Measurements from ENCODE around the gene PRXL2A.
A peak's percentile ranks its signal among the peaks of the same experiment; 100 is the strongest.
"Not testable (repeated sequence)": the region's sequence is repeated elsewhere in the genome, so short reads cannot be mapped to it uniquely, and the experiment has no call there.

The PRXL2A gene

GRCh38 chr10:80411267-80411668 is 2.9 kb downstream of the PRXL2A start:
- peak; percentile 35 for DNase-seq (ENCODE audit: low spot score)

- no peak for DNase-seq (ENCODE audit: low spot score)
Observed at GRCh38 chr10:80411681-80412220, 3.4 kb downstream of the PRXL2A start.

DNA sequence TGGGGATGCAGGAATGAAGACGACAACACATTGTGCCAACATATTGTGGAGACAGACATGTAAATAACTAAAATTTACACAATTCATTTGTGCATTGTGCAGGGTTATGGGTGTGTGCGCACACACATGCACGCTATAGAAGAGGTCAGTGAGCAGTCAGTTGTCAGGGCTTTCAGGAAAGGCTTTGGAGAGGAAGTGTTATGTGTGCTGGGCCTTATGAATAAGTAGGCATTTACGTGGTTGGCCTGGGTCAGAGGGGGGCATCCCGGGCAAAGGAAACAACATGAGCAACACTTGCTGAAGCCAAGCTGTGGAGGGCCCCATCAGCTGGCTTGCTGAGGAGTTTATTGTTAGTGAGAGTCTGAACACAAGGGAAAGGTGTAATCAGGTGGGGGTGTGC is 4.1 kb downstream of the PRXL2A start:
- no peak for DNase-seq (ENCODE audit: low spot score)

GRCh38 chr10:80413271-80413996 is 5.1 kb downstream of the PRXL2A start:
- DNase-seq (ENCODE audit: low spot score): no peak

- DNase-seq (ENCODE audit: low spot score): no peak
Observed at GRCh38 chr10:80414142-80414895, 6.0 kb downstream of the PRXL2A start.

- DNase-seq (ENCODE audit: low spot score): no peak
Observed at GRCh38 chr10:80415734-80416478, 7.6 kb downstream of the PRXL2A start.

- no peak for DNase-seq (ENCODE audit: low spot score)
Observed at GRCh38 chr10:80416479-80417098, 8.2 kb downstream of the PRXL2A start.

DNA sequence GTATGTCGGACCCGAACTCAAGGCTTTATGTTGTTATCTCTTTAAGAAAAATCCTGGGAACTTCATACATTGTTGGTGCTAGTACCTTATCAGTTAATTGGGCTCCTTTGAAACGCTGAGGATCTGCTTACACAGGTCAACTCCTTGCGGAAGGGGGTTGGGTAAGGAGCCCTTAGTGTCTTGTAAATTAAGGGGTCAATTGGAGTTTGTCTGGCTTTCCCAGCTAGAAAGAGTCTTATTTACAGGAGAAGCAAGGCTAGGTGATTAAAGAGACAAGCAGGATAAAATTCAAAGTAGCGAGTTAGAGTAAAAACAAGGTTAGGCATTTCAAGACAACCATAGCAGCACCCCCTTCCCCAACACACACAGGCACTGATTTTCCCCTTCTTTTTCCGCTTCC is 8.9 kb downstream of the PRXL2A start:
- not testable (repeated sequence) for DNase-seq (ENCODE audit: low spot score)

GRCh38 chr10:80421050-80421706 is 12.8 kb downstream of the PRXL2A start:
- no peak for DNase-seq (ENCODE audit: low spot score)

GRCh38 chr10:80421707-80422536 is 13.6 kb downstream of the PRXL2A start:
- no peak for DNase-seq (ENCODE audit: low spot score)

DNA sequence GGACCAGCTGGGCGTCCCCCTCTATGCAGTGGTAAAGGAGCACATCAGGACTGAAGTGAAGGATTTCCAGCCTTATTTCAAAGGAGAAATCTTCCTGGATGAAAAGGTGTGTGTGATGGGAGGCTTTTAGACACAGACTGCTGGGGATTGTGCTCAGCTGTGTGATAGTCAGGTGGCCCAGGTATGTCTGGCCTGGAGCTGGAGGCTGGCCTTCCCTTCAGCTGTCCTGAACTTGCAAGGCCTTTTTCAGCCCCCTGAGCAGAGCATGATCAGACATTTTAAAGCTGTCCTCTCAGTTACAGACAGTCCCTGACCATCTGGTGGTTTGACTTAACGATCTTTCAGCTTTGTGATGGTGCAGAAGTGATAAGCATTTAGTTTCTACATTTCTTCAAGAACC is 17.6 kb downstream of the PRXL2A start:
- no peak for DNase-seq (ENCODE audit: low spot score)

- DNase-seq (ENCODE audit: low spot score): no peak
Observed at GRCh38 chr10:80427541-80427940, 19.2 kb downstream of the PRXL2A start.

DNA sequence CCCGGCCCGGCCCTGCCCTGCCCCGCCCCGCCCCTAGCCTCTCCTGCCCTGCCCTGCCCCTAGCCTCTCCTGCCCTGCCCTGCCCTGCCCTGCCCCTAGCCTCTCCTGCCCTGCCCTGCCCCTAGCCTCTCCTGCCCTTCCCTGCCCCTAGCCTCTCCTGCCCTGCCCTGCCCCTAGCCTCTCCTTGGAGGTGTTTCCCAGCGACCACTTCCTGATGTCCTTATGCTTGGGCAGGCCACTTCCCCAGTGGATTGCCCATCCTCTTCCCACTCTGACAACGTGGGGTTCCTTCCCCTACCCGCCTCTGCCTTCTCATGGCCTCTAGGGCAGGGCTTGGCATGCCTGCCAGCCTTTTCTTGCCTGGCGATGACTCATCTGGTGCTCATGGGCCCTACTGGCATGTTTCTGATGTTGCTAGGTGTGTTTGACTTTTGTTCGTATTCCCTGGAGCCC is 21.2 kb downstream of the PRXL2A start:
- no peak for DNase-seq (ENCODE audit: low spot score)

DNA sequence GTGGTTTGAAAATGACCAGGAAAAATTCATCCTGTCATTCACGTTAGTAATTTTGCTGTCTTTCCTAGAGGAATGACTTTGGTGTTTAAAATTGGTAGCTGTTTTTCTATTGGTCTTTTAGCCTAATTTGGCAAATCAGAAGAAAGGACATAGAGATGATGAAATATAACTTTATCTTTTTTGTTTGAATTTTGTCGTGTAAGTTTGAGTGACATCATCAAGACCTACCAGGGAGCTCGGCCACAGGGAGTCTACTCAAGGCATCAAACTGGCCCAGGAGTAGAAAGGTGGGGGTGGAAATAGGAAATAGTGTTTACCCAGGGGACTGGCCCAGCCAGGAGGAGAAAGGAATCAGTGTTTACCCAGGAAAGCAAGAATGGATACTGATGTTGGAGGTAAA is 24.8 kb downstream of the PRXL2A start:
- no peak for DNase-seq (ENCODE audit: low spot score)

GRCh38 chr10:80436446-80437098 is 28.2 kb downstream of the PRXL2A start:
- DNase-seq (ENCODE audit: low spot score): no peak

DNA sequence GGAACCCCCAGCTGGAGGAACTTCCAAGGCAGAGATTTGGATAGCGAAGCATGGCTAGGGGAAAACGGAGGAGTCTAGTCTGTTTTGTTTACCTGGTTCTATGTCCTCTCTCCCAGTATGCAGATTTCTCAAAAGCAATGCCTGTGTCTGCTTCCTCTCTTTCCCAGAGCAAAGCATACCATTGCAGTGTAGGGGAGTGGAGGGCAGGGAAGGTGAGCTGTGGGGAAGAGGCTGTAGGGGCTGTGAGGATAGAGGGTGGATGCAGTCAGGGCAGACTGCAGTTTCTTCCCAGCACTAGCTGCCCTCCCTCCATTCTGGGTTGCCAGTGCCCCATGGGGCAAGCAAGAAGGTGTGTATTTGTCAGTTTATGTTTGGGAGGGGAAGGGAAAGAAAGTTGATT is 28.9 kb downstream of the PRXL2A start:
- no peak for DNase-seq (ENCODE audit: low spot score)

DNA sequence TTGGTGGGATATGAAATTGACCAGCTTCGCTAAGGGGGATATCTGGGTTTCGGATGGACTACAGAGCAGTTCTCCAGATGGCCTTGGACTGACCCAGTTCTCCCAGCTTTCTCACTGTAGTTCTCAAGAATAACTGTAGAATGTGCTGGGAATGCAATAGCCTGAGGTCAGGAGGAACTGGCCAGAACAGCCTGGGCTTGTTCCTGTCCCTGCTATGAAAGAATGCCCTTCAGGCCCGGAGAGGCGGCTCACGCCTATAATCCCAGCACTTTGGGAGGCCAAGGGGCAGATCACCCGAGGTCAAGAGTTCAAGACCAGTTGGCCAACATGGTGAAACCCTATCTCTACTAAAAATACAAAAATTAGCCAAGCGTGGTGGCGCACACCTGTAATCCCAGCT is 33.5 kb downstream of the PRXL2A start:
- DNase-seq (ENCODE audit: low spot score): no peak

- DNase-seq (ENCODE audit: low spot score): no peak
Observed at GRCh38 chr10:80442879-80443278, 34.5 kb downstream of the PRXL2A start.

DNA sequence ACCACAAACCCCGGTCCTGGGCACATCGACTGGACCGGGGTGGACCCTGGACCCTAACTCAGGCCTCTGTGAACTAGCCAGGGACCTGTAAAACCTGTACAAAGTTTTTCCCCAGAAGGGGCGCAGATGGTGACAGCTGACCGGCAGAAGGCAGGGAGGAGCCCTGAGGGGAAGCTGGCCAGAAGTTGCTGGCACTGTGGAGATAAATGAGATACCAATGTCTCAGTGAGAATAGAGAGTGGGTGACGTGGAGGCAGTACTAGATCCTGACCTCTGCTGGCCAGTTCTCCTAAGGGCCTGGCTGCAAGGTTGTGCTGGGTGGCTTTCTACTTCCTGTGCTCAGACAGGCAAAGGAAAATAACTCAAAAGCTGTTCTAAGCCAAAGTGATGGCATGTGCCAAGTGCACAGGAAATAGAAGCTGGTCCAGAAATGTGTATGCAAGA is 35.2 kb downstream of the PRXL2A start:
- no peak for DNase-seq (ENCODE audit: low spot score)

DNA sequence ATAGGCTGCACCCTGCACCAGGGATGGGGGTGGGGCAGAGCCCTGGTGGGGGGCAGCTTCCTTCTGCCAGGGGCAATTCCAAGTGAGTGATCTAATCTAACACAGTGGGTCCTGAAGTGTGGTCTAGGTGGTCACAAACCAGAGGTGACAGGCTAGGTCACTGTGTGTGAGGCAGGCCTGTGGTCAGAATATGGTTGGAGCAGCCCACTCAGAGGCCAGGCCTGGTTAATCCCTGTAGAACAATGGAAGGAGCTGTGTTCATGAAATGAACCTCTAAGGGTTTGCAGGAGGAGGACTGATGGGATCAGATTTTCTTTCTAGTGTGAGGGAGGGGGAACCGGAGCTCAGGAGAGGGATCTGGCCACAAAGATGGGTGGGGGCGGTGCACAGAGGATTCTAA is 35.8 kb downstream of the PRXL2A start:
- DNase-seq (ENCODE audit: low spot score): no peak
